ENCODE data around the gene SEZ6.
A peak's percentile ranks its signal among the peaks of the same experiment; 100 is the strongest.

SEZ6 gene

GRCh38 chr17:28970879-28971278, 35.0 kb downstream of the SEZ6 start:
- no peaks in the 10 kb centered on the region for H4K20me1 ChIP-seq
- H3K4me1 ChIP-seq = peaks cover 65% of the 10 kb centered on the region
- no peaks in the 10 kb centered on the region for H3K27me3 ChIP-seq
- no peaks in the 10 kb centered on the region for H3K9me3 ChIP-seq
- TF ChIP-seq Cebpa-rat (IDR thresholded peaks at IDR 0.05) = no peak
- H3K36me3 ChIP-seq = no peaks in the 10 kb centered on the region
- no peak overlapping the region for H3K4me3 ChIP-seq
- H3K27ac ChIP-seq = no peak overlapping the region
- no peak overlapping the region for H3K4me2 ChIP-seq
- H3K9ac ChIP-seq = no peak overlapping the region

- H3K27ac ChIP-seq = peak overlapping the region; percentile 16
- H3K4me3 ChIP-seq = no peak overlapping the region
- H3K4me1 ChIP-seq = peaks cover 60% of the 10 kb centered on the region
- peak overlapping the region; percentile 48 for H3K4me2 ChIP-seq
- no peaks in the 10 kb centered on the region for H3K9me3 ChIP-seq
- no peaks in the 10 kb centered on the region for H4K20me1 ChIP-seq
- no peak for TF ChIP-seq Cebpa-rat (IDR thresholded peaks at IDR 0.05)
- H3K27me3 ChIP-seq = no peaks in the 10 kb centered on the region
- H3K9ac ChIP-seq = peak overlapping the region; percentile 5; the same call in 1 of the 2 replicates
- no peaks in the 10 kb centered on the region for H3K36me3 ChIP-seq
Observed at GRCh38 chr17:28969706-28970393, 36.0 kb downstream of the SEZ6 start.

- H3K9me3 ChIP-seq = no peaks in the 10 kb centered on the region
- H3K27me3 ChIP-seq = no peaks in the 10 kb centered on the region
- H3K4me2 ChIP-seq = no peak overlapping the region
- H3K4me3 ChIP-seq = no peak overlapping the region
- no peaks in the 10 kb centered on the region for H3K36me3 ChIP-seq
- no peak overlapping the region for H3K27ac ChIP-seq
- H3K9ac ChIP-seq = no peak overlapping the region
- H4K20me1 ChIP-seq = no peaks in the 10 kb centered on the region
- peaks cover 58% of the 10 kb centered on the region for H3K4me1 ChIP-seq
- TF ChIP-seq Cebpa-rat (IDR thresholded peaks at IDR 0.05) = no peak
Observed at GRCh38 chr17:28968914-28969295, 36.9 kb downstream of the SEZ6 start.

GRCh38 chr17:28968231-28968913, 37.5 kb downstream of the SEZ6 start:
- Histone ChIP-seq H3K4me2 (peak overlapping the region; percentile 58; the same call in 1 of the 2 replicates), H3K36me3 (no peaks in the 10 kb centered on the region), H3K4me1 (peaks cover 53% of the 10 kb centered on the region), H3K4me3 (no peak overlapping the region), H4K20me1 (no peaks in the 10 kb centered on the region), H3K27ac (peak overlapping the region; percentile 57; the same call in 1 of the 2 replicates), H3K9me3 (no peaks in the 10 kb centered on the region), H3K27me3 (no peaks in the 10 kb centered on the region), H3K9ac (no peak overlapping the region)
- no peak for TF ChIP-seq Cebpa-rat (IDR thresholded peaks at IDR 0.05)

GRCh38 chr17:28967221-28968135, 38.4 kb downstream of the SEZ6 start:
- H4K20me1 ChIP-seq = no peaks in the 10 kb centered on the region
- no peaks in the 10 kb centered on the region for H3K36me3 ChIP-seq
- no peak overlapping the region for H3K4me3 ChIP-seq
- no peaks in the 10 kb centered on the region for H3K27me3 ChIP-seq
- H3K4me1 ChIP-seq = peaks cover 46% of the 10 kb centered on the region
- peak overlapping the region; percentile 57 for H3K27ac ChIP-seq
- TF ChIP-seq Cebpa-rat (IDR thresholded peaks at IDR 0.05) = no peak
- H3K9ac ChIP-seq = peak overlapping the region; percentile 25; the same call in 1 of the 2 replicates
- no peaks in the 10 kb centered on the region for H3K9me3 ChIP-seq
- peak overlapping the region; percentile 58 for H3K4me2 ChIP-seq

GRCh38 chr17:28963841-28964240, 42.0 kb downstream of the SEZ6 start:
- Histone ChIP-seq H3K4me1 (peaks cover 30% of the 10 kb centered on the region), H3K9me3 (no peaks in the 10 kb centered on the region), H3K27ac (no peak overlapping the region), H3K27me3 (no peaks in the 10 kb centered on the region), H3K4me2 (no peak overlapping the region), H4K20me1 (no peaks in the 10 kb centered on the region), H3K4me3 (no peak overlapping the region), H3K36me3 (no peaks in the 10 kb centered on the region), H3K9ac (no peak overlapping the region)
- no peak for TF ChIP-seq Cebpa-rat (IDR thresholded peaks at IDR 0.05)

- TF ChIP-seq Cebpa-rat (IDR thresholded peaks at IDR 0.05) = no peak
- H3K9ac ChIP-seq = 0 out of 2 replicates have a peak overlapping the region, but pooled peaks have one; percentile 2
- no peak overlapping the region for H3K4me2 ChIP-seq
- no peak overlapping the region for H3K27ac ChIP-seq
- no peaks in the 10 kb centered on the region for H3K36me3 ChIP-seq
- no peaks in the 10 kb centered on the region for H4K20me1 ChIP-seq
- H3K4me1 ChIP-seq = peaks cover 25% of the 10 kb centered on the region
- no peaks in the 10 kb centered on the region for H3K27me3 ChIP-seq
- no peaks in the 10 kb centered on the region for H3K9me3 ChIP-seq
- H3K4me3 ChIP-seq = no peak overlapping the region
Observed at GRCh38 chr17:28963055-28963611, 42.7 kb downstream of the SEZ6 start.

- H3K27me3 ChIP-seq = no peaks in the 10 kb centered on the region
- no peak overlapping the region for H3K4me3 ChIP-seq
- TF ChIP-seq Cebpa-rat (IDR thresholded peaks at IDR 0.05) = no peak
- no peak overlapping the region for H3K27ac ChIP-seq
- no peaks in the 10 kb centered on the region for H3K36me3 ChIP-seq
- no peak overlapping the region for H3K4me2 ChIP-seq
- H4K20me1 ChIP-seq = no peaks in the 10 kb centered on the region
- H3K9me3 ChIP-seq = no peaks in the 10 kb centered on the region
- H3K4me1 ChIP-seq = peaks cover 7% of the 10 kb centered on the region
- H3K9ac ChIP-seq = no peak overlapping the region
Observed at GRCh38 chr17:28961391-28961790, 44.4 kb downstream of the SEZ6 start.

- H4K20me1 ChIP-seq = no peaks in the 10 kb centered on the region
- TF ChIP-seq Cebpa-rat (IDR thresholded peaks at IDR 0.05) = no peak
- H3K9ac ChIP-seq = no peak overlapping the region
- no peak overlapping the region for H3K4me3 ChIP-seq
- H3K4me1 ChIP-seq = no peaks in the 10 kb centered on the region
- H3K4me2 ChIP-seq = no peak overlapping the region
- no peaks in the 10 kb centered on the region for H3K9me3 ChIP-seq
- no peaks in the 10 kb centered on the region for H3K27me3 ChIP-seq
- no peak overlapping the region for H3K27ac ChIP-seq
- no peaks in the 10 kb centered on the region for H3K36me3 ChIP-seq
Observed at GRCh38 chr17:28960256-28961061, 45.4 kb downstream of the SEZ6 start.

Data from BLaER1 (cell line).